Stimulated activated CD8-positive, alpha-beta memory T cell treated with anti-CD3 and anti-CD28 coated beads, Interleukin-12 subunit alpha, Interleukin-12 subunit beta, amount 100 ng/mL, for 1 hour (primary cell): ENCODE measurements around the gene ZC3H18.
"Not testable (repeated sequence)": the region's sequence is repeated elsewhere in the genome, so short reads cannot be mapped to it uniquely, and the experiment has no call there.

ENCODE experiments used
- DNase-seq: peaks from one replicate; pipeline ENCODE4 v3.0.0-alpha.2; 2020; ENCODE audit warnings: low read depth

The ZC3H18 gene

DNA sequence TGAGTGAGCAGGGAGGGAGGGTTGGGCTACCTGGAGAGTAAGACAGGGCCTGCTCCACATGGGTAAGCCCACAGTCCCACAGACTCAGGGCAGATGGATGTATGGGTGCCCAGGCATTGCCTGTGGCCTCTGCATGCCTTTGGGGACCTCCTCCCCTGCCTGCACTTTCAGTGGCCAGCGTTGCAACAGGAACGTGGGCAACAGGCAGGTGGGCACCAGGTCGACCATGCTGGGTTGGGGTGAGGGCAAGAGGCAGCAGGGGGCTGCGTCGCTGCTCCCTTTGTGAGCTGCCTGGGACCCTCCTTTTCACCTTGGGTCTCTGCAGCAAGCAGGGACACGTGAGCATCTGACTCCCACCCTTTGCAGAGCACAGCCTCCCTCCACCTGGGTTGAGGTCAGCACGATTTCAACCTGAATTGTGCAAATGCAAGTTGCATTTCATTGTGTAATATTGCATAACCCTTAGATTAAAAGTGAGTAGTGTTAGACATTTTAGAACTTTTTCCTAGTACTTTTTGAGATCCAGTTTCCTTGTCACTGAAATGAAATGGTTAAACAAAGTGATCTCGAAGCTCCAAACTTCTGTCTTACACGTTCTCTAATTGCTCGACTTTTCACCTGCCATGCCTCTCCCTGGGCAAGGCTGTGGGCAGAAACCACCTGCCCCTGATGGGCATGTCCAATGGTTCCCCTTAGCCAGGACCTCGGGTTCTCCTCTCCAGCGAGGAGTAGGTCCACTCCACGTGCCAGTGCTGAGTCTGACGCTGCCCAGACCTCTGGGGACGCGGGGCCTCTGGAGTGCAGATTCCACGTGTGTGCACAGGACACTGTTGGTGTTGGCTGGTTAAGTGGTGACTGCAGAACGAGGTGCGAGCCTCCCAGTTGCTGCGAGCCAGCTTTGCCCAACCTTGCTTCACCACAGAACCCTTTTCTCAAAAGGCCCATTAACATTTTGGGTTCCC, 35.3 kb downstream of the ZC3H18 start:
- DNase-seq, result no peak

DNA sequence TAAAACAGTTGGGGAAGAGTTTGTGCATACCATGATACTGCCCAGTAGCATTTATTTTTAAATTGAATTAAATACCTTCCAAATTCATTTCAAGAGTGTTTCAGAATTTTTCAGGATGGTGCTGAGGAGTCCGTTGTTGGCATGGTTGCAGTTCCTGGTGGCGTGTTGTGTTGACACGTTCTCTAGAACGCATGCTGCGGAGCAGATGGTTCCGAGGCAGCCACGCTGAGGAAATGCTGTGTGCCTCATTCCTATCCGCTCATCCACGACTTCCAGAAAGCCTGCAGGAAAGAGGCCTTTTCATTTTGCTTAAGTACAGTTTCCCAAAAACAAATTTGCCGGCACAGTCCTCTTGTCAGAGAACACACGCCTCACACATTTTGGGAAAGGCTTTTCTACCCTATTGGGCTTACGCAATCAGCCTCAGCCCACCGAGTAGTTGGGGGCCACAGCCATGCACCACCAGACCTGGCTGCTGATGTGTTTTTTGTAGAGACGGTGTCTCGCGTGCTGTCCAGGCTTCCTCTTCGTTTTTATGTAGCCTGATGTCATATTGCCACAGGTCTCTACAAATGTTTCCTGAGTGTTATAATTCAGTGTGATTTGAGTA, 36.0 kb downstream of the ZC3H18 start:
- no peak for DNase-seq

DNA sequence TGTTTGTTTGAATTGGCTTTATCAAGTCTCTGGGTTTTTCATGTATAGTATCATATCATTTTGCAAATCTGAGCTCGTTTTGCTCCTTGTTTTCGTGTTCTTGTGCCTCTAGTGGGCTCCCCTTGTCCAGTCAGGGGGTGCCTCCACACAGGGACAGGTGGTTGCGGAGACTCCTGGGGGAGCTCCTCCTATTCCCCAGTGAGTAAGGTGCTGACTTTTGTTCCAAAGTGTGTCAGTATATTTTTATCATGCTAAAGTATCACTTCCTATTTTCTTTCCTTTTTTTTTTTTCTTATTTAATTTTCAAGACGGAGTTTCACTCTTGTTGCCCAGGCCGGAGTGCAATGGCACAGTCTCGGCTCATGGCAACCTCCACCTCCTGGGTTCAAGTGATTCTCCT, 37.9 kb downstream of the ZC3H18 start:
- no peak for DNase-seq

DNA sequence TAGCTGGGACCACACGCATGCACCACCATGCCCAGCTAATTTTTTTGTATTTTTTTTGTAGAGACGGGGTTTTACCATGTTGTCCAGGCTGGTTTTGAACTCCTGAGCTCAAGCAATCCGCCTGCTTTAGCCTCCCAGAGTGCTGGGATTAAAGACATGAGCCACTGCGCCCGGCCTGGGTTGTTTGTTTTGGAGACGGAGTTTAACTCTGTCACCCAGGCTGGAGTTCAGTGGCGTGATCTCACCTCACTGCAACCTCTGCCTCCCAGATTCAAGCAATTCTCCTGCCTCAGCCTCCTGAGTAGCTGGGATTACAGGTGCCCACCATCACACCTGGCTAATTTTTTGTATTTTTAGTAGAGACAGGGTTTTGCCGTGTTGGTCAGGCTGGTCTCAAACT, 39.2 kb downstream of the ZC3H18 start:
- not testable (repeated sequence) for DNase-seq

DNA sequence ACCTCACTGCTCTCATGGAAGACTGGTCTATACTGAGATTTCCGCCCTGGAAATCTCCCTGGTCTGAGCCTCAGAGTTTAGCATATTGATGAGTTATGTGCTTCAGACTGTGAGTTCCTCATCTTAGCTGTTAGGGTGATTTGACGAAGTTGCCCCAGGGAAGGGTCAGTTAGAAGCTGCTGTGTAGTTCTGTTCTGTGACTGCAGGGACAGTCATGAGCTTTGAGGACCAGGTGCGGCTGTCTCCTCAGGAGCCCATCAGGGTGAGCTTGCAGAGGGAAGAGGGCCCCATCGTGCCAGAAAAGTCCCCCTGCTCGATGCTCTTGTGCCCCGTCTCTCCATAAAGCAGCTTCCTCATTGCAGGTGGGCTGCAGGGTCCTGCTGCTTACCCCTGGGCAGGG, 39.9 kb downstream of the ZC3H18 start:
- no peak for DNase-seq

DNA sequence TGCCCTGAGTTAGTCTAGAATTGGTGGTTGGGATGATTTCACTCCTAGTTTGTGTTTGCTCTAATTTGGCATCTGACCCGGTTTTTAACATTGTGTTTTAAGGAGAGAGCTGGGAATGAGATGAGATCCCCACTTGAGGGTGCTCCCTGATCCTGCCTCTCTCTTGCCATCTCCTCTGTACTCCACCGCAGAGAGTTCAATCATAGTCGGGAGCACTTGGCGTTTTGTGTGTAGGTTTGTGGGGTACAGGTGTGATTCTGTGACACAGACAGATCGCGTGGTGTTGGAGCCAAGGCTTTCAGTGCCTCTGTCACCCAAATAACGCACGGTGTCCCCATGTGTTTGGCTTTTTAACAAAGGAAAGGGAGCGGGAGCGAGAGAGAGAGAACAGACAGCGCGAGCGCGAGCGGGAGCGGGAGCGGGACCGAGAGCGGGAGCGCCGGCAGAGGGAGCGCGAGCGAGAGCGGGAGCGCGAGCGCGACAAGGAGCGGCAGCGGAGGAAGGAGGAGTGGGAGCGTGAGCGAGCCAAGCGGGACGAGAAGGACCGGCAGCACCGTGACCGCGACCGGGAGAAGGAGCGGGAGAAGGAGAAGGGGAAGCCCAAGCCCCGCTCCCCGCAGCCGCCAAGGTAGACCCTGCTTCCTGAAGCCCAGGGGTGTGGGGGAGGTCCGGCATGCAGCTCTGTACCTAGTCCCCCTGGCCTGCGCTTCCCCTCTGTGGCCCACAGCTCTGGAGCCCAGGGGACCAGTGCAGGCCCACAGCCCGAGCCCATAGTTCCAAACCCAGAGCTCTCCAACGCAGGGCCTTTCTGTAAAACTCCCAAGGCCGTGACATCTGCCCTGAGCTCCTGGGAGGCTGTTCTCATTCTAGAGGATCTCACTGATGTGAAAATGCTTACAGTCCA, 41.0 kb downstream of the ZC3H18 start:
- DNase-seq, result no peak

DNA sequence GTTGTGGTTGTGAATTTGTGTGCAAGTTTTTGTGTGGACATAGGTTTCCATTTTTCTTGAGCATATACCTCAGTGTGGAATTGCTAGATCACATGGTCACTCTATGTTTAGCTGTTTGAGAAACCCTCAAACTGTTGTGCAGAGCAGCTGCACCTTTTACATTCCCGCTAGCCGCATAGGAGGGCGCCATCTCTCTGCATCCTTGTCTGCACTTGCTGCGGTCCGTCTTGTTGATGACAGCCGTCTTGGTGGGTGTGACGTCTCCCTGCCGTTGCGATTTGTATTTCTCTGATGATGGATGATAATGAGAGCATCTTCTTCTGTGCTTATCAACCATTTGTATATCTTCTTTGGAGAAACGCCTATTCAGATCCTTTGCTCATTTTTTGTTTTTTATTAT, 43.1 kb downstream of the ZC3H18 start:
- no peak for DNase-seq

DNA sequence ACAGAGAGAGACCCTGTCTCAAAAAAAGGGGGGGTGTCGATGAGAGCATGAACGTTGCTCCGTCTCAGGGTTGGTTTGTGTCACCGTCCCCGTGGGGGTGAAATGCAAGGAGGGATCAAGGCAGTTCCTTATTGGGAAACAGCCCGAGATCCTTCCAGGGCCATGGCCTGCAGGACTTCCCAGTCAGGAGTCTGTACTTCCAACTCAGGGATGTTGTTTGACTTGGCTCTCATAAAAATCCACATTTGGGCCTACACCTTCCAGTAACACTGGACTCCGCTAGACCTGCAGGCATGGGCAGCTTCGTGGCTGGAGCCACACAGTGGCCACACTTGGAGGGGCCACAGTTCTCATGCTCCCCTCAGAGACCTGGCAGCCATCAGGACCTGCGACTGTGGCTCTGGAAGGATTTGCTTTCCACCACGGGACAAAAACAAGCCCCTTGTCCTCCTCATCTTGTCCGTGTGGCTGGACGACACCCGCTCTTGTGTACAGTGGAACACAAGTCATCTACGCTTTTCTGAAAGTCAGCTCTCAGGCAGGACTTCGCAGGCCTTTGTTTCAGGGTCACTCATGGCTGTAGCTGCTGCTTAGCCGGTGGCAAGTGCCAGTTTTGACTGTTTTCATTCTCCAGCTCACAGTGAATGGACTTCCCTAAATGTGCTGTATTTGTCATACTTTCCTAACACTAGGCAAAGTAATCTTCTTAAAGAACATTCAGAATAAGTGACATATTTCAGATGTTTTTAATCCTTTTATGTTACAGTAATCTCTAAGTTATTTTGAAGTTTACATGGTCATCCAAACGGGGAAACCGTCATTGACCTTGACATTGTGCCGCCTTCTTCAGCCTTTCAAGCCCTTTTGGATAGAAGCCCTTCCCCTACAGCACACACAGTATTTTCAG, 44.0 kb downstream of the ZC3H18 start:
- no peak for DNase-seq

DNA sequence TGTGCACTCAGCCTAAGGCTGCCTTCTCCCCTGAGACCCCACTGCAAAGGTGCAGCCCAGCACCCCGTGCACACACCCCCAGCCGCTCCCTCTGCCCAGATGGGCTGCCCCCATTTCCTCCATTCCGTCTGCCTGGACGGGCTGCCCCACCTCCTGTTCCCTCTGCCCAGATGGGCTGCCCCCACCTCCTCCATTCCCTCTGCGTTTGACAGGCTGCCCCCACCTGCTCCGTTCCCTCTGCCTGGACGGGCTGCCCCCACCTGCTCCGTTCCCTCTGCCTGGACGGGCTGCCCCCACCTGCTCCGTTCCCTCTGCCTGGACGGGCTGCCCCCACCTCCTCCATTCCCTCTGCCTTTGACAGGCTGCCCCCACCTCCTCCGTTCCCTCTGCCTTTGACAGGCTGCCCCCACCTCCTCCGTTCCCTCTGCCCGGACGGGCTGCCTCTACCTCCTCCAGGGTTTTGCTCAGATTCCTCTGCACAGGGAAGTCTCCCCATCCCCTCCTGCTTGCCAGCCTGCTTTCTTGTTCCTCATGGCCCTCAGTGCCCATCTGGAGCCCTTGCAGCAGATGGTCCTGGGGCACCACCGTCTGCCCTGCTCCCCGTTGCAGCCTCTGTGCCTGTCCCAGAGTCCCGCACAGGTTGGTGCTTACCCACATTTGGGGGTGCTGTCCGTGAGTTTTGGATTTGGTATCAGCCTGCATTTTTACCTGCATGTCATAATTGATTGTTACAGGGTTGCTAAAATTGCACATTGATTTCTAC, 44.8 kb downstream of the ZC3H18 start:
- DNase-seq, result no peak

DNA sequence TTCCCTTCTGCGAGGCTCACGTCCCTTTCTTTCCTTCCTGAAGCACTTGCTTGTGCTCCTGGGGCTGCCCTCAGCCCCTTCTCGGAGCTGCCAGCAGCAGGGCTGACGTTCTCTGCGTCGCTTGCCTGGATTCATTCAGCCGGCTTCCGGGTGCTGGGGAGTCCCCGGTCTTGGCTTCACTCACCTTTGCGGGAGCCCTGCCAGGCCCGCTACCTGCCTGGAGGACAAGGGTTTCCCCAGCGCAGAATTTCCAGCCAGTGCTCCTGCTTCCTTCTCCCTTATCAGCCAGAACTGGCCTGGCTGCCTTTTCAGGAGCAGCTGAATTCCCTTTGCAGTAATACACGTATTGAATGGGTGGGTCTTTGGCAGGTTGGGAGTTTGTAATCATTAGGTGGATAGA, 46.1 kb downstream of the ZC3H18 start:
- DNase-seq, result no peak

DNA sequence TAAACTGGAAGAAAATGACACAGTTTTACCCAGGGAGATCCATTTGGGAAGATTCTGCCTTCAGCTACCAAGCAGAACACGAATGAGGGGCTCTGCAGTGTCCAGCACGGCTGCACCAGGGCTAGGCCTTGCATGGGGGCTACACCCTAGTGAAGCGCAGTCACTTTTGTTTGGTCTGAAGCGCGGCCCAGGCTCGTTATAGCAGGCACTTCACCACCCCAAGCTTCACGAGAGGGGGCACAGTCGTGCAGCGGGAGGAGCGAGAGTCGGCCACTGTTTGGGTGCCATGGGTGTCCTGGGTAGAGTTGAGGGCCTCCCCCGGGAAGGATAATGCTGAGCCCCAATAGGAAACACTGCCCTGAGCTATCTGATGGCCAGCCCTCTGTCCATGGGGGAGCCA, 46.5 kb downstream of the ZC3H18 start:
- no peak for DNase-seq

DNA sequence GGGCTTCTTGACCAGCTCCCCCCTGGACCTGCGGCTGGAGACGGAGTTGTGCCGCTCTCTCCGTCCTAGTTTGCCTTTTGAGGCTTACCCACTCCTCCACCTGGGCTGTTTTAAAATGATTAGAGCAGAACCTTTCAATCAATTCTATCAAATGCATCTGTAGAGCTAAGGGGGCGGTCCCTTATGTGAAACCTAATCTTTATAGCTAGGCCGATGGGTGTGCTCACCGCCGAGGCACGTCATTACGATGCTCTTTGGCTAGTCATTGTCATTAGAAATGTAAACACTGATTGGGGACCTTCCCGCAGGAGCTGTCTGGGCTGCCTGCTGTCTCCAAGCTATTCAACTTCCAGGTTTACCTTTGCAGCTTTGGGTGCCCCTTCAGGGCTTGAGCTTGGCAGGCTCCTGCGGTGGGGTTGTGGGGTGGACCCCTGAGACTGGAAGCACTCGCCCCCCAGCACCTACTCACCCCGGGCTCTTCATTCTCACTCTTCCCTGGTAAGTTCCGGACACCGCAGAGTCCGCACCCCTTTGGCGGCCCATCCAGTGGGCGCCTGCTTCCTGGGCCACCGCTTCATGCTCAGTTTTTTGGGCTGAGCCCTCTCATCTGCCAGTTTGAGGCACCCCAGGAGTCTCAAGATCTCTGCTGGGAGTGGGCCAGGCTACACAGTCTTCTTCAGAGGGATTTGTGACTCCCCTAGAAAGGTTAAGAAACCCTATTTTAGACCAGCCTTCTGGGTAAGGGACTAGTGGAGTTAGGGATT, 47.2 kb downstream of the ZC3H18 start:
- DNase-seq, result no peak

DNA sequence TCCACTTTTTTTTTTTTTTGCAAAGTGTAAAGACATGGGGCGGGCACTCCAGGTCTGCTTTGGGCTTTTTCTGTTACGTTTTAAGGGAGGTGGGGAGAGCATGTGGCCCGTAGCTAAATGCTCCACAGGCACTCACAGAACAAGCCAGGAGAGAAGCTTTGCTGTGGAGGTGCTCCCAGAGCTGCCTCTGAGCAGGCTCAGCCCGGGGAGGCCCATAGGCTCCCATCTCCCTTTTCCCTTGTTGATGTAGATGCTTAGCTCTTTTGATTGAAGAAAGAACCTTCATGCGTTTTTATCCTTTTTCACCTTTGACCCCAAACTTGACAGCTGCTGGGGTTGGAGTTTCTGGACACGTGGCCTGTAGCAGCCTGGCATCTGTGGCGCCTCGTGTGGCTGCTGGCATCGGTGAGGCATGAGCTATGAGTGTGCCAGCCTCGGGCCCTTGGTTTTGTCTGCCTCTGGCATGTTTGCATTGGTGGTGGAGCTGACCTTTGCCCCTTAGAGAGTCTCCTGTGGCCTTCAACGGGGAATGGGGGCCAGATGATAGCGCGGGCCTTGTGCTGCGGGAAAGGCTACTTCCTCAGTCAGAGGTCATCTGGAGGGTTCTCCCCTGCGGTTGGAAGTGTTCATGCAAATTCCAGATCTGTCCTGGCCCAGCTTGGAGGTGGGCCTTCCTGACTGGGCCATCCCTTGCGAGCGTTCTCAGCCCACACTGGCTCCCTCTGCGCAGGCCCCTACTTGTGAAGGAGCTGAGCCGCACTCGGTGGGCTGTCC, 48.2 kb downstream of the ZC3H18 start:
- DNase-seq, result no peak

DNA sequence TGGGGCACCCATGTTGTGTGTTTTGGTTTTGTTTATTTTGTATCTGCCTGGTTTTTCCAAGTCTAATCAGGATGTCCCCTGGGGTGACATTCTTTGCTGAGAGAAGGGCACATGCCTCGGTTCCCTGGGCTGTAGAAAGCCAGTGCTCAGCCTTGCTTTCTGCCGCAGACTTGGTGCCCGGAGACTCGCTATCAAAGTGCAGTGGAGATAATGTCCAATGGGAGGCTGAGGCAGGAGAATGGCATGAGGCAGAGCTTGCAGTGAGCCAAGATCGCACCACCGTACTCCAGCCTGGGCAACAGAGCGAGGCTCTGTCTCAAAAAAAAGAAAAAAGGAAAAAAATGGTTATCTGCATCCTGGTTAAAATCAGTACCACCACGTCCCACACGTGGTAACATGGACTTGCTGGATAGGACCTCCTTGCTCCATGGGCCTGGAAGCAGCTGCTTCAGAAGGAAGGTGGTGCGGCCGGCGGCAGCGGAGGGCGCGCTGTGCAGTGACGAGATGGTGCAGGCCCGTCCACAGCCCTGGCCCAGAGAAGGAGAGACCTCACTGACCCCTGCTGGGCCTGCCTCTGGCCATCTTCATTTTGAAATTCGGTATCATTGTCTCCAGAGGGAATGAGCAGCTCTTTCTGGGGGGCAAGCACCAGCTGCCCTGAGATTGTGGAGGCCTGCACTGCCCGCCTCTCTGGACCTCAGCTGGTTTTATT, 48.9 kb downstream of the ZC3H18 start:
- no peak for DNase-seq

DNA sequence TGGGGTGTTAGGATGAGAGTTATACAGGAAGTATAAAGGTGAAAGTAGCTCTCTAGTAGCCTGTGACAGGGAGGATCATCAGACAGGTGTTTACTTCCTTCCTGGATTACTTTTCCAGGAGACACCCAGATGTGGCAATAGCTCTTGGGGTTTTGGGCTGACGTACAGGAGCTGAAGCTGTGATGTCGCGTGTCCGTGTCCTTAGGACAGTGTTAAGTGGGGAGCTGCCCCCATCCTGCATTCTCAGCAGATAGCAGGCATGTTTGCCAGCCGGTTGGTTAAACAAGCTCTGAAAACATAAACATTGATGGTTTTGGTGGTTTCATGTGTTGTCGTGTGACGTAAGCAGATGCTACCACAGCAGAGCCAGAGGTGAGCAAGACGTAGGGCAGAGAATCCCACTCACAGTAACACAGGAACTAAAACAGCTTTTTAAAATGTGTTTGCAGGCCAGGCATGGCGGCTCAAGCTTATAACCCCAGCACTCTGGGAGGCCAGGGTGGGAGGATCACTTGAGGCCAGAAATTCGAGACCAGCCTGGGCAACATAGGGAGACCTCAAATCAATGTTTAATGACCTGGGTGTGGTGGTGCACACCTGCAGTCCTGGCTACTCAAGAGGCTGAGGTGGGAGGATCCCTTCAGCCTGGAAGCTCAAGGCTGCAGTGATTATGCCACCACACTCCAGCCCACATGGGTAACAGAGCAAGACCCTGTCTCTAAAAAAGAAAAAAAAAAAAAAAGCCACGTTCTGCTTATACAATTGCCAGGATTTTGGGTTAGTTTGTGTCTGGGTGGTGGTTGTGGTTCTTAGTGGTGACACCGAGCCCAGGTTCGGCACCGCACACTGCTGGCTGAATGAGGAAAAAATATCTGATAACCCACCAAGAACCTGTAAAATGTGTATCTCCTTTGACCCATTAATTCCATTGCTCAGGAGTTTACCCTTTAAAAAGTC, 49.9 kb downstream of the ZC3H18 start:
- peak; percentile 56 for DNase-seq

DNA sequence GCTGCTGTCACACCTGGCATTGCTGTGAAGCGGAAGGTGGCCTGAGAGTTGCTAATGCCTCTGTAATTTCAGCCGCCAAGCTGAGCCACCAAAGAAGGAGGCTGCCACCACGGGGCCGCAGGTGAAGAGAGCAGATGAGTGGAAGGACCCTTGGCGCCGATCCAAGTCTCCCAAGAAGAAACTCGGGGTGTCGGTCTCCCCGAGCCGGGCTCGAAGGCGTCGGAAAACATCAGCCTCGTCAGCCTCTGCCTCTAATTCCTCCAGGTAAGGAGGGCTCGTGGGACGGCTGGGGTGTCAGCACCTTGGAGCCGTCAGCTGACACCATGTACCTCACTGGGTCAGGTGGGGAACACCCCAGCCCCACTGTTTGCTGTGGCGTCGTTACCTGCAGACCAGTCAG, 51.9 kb downstream of the ZC3H18 start:
- no peak for DNase-seq

DNA sequence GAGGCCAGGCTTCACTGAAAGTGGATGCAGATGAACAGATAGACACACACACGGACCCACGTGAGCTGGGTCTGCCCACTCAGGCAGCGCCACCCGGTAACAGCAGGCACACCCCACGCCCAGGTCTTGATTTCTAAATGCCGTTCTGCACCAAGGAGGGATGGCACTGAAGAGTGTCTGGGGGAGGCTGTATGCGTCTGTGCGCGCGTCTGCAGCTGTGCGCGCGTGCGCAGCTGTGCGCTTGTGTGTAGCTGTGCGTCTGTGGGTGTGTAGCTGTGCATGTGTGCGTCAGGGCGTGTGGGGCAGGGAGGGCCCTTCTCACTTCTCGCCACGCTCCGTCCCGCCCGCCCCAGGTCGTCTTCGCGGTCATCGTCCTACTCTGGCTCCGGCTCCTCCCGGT, 52.7 kb downstream of the ZC3H18 start:
- DNase-seq, result no peak
